BJ (cell line): Measurements from ENCODE around the gene ATP8A1. TPM values are rescaled to one million over a fixed set of nuclear protein-coding genes. Genes with fewer than 3 reads are reported as not detected.

Source experiments
- CTCF ChIA-PET: fragments of 350-600 bp; formaldehyde crosslinking; extraction: SDS; loops from one replicate; lab custom pipeline; 2021; ENCODE audit warnings: antibody characterized with exemption, inconsistent platforms; lab: Yijun Ruan, JAX
- POLR2A ChIA-PET: fragments of 300-600 bp; sonication (Branson Sonifier 250); formaldehyde crosslinking; extraction: SDS; loops from one replicate; lab custom pipeline; 2021; ENCODE audit warnings: antibody characterized with exemption; lab: Charles Lee
- DNase-seq: peaks from one replicate; pipeline ENCODE4 v3.0.0-alpha.2; 2011; ENCODE audit warnings: low read depth
- H3K27me3 ChIP-seq: 2 replicates; pipeline ENCODE4 v1.6.0; 2011; ENCODE audit warnings: low read length; ENCODE audit not compliant: control insufficient read depth, insufficient read depth
- H3K36me3 ChIP-seq: 2 replicates; pipeline ENCODE4 v1.5.1; 2011; ENCODE audit warnings: low read length; ENCODE audit not compliant: control insufficient read depth, insufficient read depth
- H3K4me3 ChIP-seq: 2 replicates; pipeline ENCODE4 v1.5.1; 2011; ENCODE audit warnings: low read depth, mild to moderate bottlenecking, control low read depth, low read length
- polyA plus RNA-seq: library from polyadenylated mRNA; depleted of rRNA; stranded (reverse); fragments of >200 nt; gene quantifications from 2 replicates; pipeline ENCODE4 v1.2.3, GENCODE V29; 2011
- TF ChIP-seq, protein P1 (sequence below): IDR thresholded peaks from 2 replicates; pipeline ENCODE4 v1.5.1; 2011; ENCODE audit warnings: low read depth, mild to moderate bottlenecking, control low read depth, inconsistent platforms, low read length, moderate library complexity; ENCODE audit not compliant: insufficient read depth

ATP8A1 gene
- polyA plus RNA-seq, 1 experiment = 0.02 TPM

DNA sequence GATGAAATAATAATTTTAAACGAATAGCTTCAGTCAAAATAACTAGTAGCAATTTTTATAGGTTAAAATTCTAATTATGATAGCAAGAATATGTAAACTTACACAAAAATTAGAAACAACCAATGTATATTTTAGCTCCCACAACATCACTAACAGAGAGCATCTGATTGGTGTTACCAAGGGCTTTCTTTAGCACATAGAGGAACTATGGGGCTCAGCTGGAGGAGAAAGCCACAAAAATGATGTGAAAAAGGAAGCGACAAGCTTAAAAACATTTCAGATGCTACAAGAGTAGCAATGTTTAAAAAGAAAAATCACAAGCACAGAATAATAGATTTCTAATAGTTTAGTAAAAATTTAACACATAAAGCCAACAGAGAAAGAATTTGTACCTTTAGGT, 56.3 kb downstream of the ATP8A1 start:
- Histone ChIP-seq H3K36me3 (no peaks in the 10 kb centered on the region), H3K27me3 (no peaks in the 10 kb centered on the region), H3K4me3 (no peak overlapping the region)
- POLR2A ChIA-PET = no interaction called here
- CTCF ChIA-PET = no interaction called here
- TF ChIP-seq, protein P1, sequence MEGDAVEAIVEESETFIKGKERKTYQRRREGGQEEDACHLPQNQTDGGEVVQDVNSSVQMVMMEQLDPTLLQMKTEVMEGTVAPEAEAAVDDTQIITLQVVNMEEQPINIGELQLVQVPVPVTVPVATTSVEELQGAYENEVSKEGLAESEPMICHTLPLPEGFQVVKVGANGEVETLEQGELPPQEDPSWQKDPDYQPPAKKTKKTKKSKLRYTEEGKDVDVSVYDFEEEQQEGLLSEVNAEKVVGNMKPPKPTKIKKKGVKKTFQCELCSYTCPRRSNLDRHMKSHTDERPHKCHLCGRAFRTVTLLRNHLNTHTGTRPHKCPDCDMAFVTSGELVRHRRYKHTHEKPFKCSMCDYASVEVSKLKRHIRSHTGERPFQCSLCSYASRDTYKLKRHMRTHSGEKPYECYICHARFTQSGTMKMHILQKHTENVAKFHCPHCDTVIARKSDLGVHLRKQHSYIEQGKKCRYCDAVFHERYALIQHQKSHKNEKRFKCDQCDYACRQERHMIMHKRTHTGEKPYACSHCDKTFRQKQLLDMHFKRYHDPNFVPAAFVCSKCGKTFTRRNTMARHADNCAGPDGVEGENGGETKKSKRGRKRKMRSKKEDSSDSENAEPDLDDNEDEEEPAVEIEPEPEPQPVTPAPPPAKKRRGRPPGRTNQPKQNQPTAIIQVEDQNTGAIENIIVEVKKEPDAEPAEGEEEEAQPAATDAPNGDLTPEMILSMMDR = no peak
- no peak for DNase-seq

- TF ChIP-seq, protein P1 = no peak
- H3K4me3 ChIP-seq = no peak overlapping the region
- H3K27me3 ChIP-seq = no peaks in the 10 kb centered on the region
- DNase-seq = no peak
- H3K36me3 ChIP-seq = no peaks in the 10 kb centered on the region
- CTCF ChIA-PET = no interaction called here
- POLR2A ChIA-PET = no interaction called here
Measured at GRCh38 chr4:42596918-42597317, 60.0 kb downstream of the ATP8A1 start.

GRCh38 chr4:42594888-42595287, 62.0 kb downstream of the ATP8A1 start:
- ChIA-PET CTCF (interaction anchor here (0.7 kb wide), 1 partner anchor 72 kb away, joined by 3 read pairs; no protein-coding TSS in a partner anchor), POLR2A (no interaction called here)
- no peaks in the 10 kb centered on the region for H3K27me3 ChIP-seq
- H3K36me3 ChIP-seq = no peaks in the 10 kb centered on the region
- TF ChIP-seq, protein P1 = no peak
- H3K4me3 ChIP-seq = no peak overlapping the region
- DNase-seq = no peak

GRCh38 chr4:42588909-42589308, 68.0 kb downstream of the ATP8A1 start:
- ChIA-PET CTCF (interaction anchor here (0.6 to 2.0 kb wide), 2 partner anchors 20 to 1828 kb away, joined by 3 to 5 read pairs; no protein-coding TSS in a partner anchor), POLR2A (no interaction called here)
- H3K36me3 ChIP-seq = no peaks in the 10 kb centered on the region
- H3K4me3 ChIP-seq = no peak overlapping the region
- no peaks in the 10 kb centered on the region for H3K27me3 ChIP-seq
- TF ChIP-seq, protein P1 = no peak
- DNase-seq = no peak

DNA sequence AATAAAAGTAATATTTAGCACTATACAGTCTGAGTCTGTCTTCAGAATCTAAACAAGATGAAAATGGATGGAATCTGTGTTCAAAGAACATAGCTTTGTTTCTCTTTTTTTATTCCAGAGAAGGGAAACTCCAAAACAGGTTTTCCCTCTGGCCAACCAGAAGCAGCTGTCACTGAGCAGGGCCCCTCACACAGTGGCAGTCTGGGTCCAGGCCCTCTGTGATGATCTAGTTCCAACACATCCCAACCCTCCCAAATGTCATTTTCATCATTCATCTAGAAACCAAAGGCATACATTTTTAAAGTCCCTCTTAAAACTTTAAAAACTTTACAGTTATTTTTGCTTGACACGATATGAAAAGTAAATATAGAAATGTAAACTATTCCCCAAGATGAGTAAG, 70.1 kb downstream of the ATP8A1 start:
- TF ChIP-seq, protein P1 = no peak
- no peak for DNase-seq
- Histone ChIP-seq H3K27me3 (no peaks in the 10 kb centered on the region), H3K4me3 (no peak overlapping the region), H3K36me3 (no peaks in the 10 kb centered on the region)
- ChIA-PET POLR2A (no interaction called here), CTCF (interaction anchor here (0.8 kb wide), 1 partner anchor 278 kb away, joined by 3 read pairs; no protein-coding TSS in a partner anchor)
